ENCODE measurements around the gene PXMP4.
"Not testable (repeated sequence)": the region's sequence is repeated elsewhere in the genome, so short reads cannot be mapped to it uniquely, and the experiment has no call there.

Gene PXMP4

DNA sequence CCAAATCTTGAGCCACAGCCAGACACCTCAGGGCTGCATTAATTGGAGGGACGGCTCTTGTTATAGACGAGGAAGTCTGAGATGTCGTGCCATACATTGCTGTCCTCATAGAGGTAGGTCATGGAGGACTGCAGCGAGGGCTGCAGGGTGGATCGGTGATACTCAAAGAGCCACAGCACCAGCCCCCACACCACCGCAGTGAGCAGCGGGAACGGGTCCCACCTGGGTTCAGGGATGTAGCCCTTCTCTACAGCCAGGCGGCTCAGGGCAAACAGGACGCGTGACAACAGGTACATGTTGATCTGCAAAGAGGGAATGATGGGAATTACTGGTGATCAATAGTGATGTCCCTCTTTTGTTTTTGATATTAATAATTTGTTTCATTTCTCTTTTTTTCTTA is 12.4 kb downstream of the PXMP4 start:
- DNase-seq (ENCODE audit: low read depth), result no peak
- TF ChIP-seq, protein P1, sequence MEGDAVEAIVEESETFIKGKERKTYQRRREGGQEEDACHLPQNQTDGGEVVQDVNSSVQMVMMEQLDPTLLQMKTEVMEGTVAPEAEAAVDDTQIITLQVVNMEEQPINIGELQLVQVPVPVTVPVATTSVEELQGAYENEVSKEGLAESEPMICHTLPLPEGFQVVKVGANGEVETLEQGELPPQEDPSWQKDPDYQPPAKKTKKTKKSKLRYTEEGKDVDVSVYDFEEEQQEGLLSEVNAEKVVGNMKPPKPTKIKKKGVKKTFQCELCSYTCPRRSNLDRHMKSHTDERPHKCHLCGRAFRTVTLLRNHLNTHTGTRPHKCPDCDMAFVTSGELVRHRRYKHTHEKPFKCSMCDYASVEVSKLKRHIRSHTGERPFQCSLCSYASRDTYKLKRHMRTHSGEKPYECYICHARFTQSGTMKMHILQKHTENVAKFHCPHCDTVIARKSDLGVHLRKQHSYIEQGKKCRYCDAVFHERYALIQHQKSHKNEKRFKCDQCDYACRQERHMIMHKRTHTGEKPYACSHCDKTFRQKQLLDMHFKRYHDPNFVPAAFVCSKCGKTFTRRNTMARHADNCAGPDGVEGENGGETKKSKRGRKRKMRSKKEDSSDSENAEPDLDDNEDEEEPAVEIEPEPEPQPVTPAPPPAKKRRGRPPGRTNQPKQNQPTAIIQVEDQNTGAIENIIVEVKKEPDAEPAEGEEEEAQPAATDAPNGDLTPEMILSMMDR (IDR thresholded peaks at IDR 0.05; ENCODE audit: low read length, missing control alignments), result no peak
- no peak overlapping the region for H3K4me3 ChIP-seq (replicated peaks; ENCODE audit: low read depth, low read length)

DNA sequence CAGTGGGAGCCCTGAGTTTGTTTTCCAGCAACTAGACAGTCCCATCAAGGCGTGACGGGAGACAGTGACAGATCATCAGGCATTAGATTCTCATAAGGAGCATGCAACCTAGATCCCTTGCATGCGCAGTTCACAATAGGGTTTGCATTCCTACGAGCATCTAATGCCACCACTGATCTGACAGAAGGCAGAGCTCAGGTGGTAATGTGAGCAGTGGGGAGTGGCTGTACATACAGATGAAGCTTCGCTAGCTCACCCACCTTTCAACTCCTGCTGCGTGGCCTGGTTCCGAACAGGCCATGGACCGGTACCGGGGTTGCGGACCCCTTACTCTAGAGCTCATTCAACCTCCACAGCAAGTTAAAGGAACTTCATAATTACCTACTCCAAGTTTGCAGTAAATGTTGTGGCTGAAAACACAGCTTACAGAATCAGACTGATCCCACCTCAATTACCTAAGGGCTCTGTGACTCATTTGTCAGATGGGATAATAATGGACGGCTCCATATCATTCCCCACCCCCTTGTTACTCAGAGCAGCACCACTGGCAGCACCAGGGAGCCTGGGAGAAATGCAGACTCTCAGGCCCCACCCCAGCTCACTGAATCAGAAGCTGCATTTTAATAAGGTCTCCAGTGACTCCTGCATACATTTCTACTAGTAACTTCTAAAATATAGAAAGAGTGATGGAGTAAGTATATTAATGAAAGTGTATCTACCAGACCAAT is 15.7 kb downstream of the PXMP4 start:
- no peak overlapping the region for H3K4me3 ChIP-seq (replicated peaks; ENCODE audit: low read depth, low read length)
- TF ChIP-seq, protein P1 (IDR thresholded peaks at IDR 0.05; ENCODE audit: low read length, missing control alignments), result no peak
- DNase-seq (ENCODE audit: low read depth), result no peak

DNA sequence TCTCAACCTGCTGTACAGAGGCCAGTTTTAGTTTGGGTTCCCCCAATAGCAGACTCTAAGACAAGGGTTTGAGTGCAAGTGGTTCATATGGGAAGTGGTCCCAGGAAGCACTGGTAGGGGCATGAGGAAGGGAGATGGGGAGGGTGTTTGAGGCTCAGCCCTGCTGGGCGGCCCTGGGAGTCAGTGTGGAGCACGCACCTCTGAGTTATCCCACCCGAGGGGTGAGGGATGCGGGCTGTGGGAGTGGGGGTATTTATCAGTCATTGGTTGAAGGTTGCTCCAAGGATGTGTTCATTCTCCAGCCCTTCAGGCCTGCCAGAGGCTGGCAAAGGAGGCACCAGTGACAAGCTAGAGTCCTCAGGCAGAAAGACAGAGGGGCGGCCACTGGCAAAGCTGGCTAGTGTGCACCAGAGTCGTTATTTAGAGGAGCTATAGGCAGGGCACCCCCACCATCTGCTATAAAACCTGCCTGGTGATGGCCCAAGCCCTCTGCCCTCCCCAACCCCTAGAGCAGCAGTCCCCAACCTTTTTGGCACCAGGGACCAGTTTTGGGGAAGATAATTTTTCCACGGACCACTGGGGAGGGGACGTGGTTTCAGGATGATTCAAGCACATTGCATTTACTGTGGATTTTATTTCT is 16.5 kb downstream of the PXMP4 start:
- TF ChIP-seq, protein P1 (IDR thresholded peaks at IDR 0.05; ENCODE audit: low read length, missing control alignments), result no peak
- DNase-seq (ENCODE audit: low read depth), result no peak
- H3K4me3 ChIP-seq (replicated peaks; ENCODE audit: low read depth, low read length), result no peak overlapping the region

DNA sequence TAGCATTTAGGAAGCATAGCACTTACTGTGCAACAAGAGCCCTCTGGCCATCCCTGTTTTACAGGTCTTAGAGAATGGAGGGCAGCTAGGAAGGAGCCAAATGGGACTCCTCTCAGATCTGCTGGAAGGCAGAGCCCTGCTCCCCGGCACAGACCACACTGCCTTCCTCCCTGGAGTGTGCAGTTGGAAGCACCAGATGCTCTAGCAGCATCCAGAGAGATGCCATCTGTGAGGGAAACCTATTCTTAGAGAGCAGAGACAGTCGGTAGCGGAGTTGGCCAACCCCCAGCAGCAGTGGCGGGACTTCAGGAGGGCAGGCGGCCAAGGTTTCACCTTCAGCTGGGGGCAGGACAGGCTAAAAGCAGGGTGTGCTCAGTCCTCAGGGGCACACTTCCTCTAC is 17.2 kb downstream of the PXMP4 start:
- TF ChIP-seq, protein P1 (IDR thresholded peaks at IDR 0.05; ENCODE audit: low read length, missing control alignments), result no peak
- no peak for DNase-seq (ENCODE audit: low read depth)
- H3K4me3 ChIP-seq (replicated peaks; ENCODE audit: low read depth, low read length), result no peak overlapping the region

DNA sequence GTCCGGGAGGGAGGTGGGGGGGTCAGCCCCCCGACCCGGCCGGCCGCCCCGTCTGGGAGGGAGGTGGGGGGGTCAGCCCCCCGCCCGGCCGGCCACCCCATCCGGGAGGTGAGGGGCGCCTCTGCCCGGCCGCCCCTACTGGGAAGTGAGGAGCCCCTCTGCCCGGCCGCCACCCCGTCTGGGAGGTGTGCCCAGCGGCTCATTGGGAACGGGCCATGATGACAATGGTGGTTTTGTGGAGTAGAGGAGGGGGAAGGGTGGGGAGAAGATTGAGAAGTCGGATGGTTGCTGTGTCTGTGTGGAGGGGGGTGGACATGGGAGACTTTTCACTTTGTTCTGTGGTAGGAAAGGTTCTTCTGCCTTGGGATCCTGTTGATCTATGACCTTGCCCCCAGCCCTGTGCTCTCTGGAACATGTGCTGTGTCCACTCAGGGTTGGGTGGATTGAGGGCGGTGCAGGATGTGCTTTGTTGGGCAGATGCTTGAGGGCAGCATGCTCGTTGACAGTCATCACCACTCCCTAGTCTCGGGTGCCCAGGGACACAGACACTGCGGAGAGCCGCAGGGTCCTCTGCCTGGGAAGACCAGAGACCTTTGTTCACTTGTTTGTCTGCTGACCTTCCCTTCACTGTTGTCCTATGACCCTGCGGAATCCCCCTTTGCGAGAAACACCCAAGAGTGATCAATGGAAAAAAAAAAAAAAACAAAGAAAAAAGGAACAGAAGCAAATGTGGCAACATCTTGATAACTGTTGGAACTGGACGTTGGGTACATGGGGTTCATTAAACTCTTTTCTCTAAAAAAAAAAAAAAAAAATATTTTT is 18.3 kb downstream of the PXMP4 start:
- no peak overlapping the region for H3K4me3 ChIP-seq (replicated peaks; ENCODE audit: low read depth, low read length)
- TF ChIP-seq, protein P1 (IDR thresholded peaks at IDR 0.05; ENCODE audit: low read length, missing control alignments), result no peak
- DNase-seq (ENCODE audit: low read depth), result no peak

DNA sequence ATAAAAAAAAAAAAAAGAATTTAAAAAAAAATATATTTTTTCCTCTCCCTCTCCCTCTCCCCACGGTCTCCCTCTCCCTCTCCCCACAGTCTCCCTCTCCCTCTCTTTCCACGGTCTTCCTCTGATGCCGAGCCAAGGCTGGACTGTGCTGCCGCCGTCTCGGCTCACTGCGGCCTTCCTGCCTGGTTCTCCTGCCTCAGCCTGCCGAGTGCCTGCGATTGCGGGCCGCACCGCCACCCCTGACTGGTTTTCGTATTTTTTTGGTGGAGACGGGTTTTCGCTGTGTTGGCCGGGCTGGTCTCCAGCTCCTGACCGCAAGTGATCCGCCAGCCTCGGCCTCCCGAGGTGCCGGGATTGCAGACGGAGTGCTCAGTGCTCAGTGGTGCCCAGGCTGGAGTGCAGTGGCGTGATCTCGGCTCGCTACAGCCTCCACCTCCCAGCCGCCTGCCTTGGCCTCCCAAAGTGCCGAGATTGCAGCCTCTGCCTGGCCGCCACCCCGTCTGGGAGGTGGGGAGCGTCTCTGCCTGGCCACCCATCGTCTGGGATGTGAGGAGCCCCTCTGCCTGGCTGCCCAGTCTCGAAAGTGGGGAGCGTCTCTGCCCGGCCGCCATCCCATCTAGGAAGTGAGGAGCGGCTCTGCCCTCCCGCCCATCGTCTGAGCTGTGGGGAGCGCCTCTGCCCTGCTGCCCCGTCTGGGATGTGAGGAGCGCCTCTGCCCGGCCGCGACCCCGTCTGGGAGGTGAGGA is 19.2 kb downstream of the PXMP4 start:
- not testable (repeated sequence) for DNase-seq (ENCODE audit: low read depth); H3K4me3 ChIP-seq (replicated peaks; ENCODE audit: low read depth, low read length)

DNA sequence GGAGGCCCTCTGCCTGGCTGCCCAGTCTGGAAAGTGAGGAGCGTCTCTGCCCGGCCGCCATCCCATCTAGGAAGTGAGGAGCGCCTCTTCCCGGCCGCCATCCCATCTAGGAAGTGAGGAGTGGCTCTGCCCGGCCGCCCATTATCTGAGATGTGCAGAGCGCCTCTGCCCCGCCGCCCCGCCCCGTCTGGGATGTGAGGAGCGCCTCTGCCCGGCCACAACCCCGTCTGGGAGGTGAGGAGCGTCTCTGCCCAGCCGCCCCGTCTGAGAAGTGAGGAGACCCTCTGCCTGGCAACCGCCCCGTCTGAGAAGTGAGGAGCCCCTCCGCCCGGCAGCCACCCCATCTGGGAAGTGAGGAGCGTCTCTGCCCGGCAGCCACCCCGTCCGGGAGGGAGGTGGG is 21.1 kb downstream of the PXMP4 start:
- DNase-seq (ENCODE audit: low read depth); H3K4me3 ChIP-seq (replicated peaks; ENCODE audit: low read depth, low read length): not testable (repeated sequence)

Measured in fibroblast of pulmonary artery (primary cell).